Right cardiac atrium (tissue), 5 donors: ENCODE results near the gene KCTD3. TPM values are rescaled to one million over a fixed set of nuclear protein-coding genes. Genes with fewer than 3 reads are reported as not detected.
A peak's percentile ranks its signal among the peaks of the same experiment; 100 is the strongest.

Experiments
- ATAC-seq, 2 donors: fragments of 200-7000 bp; cut with Tn5 transposase; one replicate each; pipeline versions ENCODE4 v1.8.0 to v1.9.1; 2020; ENCODE audit warnings: moderate library complexity in 2 of 2, mild to moderate bottlenecking in 1 of 2
- DNase-seq, 3 donors: peaks; one replicate each; pipeline ENCODE4 v3.0.0-alpha.2; 2020
- H3K27ac ChIP-seq: one replicate; pipeline ENCODE4 v1.5.1; 2013; ENCODE audit warnings: mild to moderate bottlenecking, low read length, control low read depth, moderate library complexity
- H3K27me3 ChIP-seq: one replicate; pipeline ENCODE4 v1.6.1; 2013; ENCODE audit not compliant: control insufficient read depth, insufficient read depth
- H3K4me1 ChIP-seq: one replicate; pipeline ENCODE4 v1.6.1; 2013; ENCODE audit warnings: low read length; ENCODE audit not compliant: control insufficient read depth, insufficient read depth
- H3K4me3 ChIP-seq: one replicate; pipeline ENCODE4 v1.5.1; 2013; ENCODE audit warnings: low read length, control low read depth
- H3K9me3 ChIP-seq: one replicate; pipeline ENCODE4 v1.6.1; 2013; ENCODE audit warnings: low read length; ENCODE audit not compliant: control insufficient read depth
- WGBS: extraction: QIAGEN DNeasy Blood & Tissue Kit; methylation state at CpG from one replicate; pipeline ENCODE4 v1.1.7; 2013; 5-methylcytosine and 5-hydroxymethylcytosine counted together
- intact Hi-C, 4 donors: fragments of 100-400 bp; cut with DNase I; formaldehyde crosslinking; loops; one replicate each; pipeline versions ENCODE4 v1.11.0 to v1.14.0; 2022 to 2023
- polyA plus RNA-seq: library from polyadenylated mRNA; stranded (reverse); fragments of 200-250 nt; gene quantifications from one replicate; pipeline ENCODE4 v1.2.3, GENCODE V29; 2013
- total RNA-seq, 4 donors: library from RNA; stranded (reverse); fragmentation: NEBNext Ultra II Directional; extraction: Animal tissue kit (Norgen Biotek cat#: 25700); gene quantifications; one replicate each; pipeline ENCODE4 v1.2.1, GENCODE V29; 2021
- donor health status: healthy with polysubstance abuse.
- donor health status: DM: no; HTN: yes; CAD: no.
- donor health status: DM: no; HTN: no; CAD: no.
- donor health status: DM: no; HTN: yes; CAD: no; lungs with severe emphysema.
- donor health status: DM: yes; HTN: yes; CAD: no.

The KCTD3 gene
- total and polyA plus RNA-seq, 5 donors, result 11.7 to 19.4 (median 17.1) TPM

DNA sequence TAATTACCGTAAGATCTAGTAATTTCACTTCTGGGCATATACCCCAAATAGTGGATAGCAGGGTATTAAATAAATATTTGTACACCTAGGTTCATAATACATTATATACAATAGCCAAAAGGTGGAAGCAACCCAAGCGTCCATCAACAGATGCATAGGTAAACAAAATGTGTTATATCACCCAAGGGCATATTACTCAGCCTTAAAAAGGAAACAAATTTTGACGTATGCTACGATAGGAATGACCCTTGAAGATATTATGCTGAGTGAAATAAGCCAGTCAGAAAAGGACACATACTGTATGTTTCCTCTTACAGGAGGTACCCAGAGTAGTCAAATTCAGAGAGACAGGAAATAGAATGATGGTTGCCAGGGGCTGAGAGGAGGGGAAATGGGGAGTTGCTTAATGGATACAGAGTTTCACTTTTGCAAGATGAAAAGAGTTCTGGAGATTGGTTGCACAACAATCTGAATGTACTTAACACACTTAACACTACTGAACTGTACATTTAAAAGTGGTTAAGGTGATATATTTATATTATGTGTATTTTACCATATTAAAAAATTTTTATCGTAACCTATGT, 36.6 kb upstream of the KCTD3 start:
- Histone ChIP-seq H3K27ac (no peak overlapping the region), H3K27me3 (no peaks in the 10 kb centered on the region), H3K4me1 (no peaks in the 10 kb centered on the region), H3K4me3 (no peak overlapping the region), H3K9me3 (no peaks in the 10 kb centered on the region)
- intact Hi-C loops, result no loop called here
- DNase-seq (no peak), ATAC-seq (no peak)
- WGBS, result 78% methylated on average over 5 of the region's 5 CpGs

DNA sequence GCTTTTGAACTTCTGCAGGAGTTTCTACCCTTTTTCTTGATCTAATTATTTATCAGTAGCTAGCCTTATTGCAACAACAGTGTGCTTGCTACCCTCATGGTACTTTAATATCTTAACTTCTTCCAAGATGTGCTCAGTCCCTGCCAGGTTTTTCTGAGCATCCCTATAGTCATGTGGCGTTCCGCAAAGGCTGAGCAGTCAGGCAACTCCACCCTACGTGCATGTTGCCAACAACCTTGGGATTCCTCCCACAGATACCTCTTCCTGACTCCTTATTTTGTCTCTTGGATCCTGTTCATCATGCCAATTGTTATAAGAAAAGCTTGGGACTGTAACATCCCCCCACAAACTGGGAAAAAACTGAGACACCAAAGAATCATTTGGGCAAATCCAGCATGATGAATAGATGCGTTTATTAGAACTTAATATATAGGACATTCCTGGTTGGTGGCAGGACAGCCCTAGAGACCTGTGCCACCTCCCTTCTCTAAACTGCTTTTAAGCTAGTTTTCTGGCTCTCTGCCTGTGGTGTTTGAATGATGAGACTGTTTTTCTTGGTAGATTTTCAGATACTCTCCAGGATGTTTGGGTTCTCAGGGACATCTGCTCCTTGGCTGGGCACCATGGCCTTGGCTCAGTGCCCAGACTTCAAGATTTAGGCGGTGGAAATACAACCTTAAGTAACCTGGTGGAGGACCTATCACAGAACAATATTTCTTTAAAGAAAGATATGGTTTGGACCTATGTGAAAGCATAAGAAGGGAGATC, 27.1 kb upstream of the KCTD3 start:
- no peaks in the 10 kb centered on the region for H3K9me3 ChIP-seq
- ATAC-seq (peak; percentile 24 to 54), DNase-seq (peak in 1 of 3 donors; percentile 72)
- no peak overlapping the region for H3K27ac ChIP-seq
- 43% methylated on average over 5 of the region's 5 CpGs for WGBS
- no peaks in the 10 kb centered on the region for H3K27me3 ChIP-seq
- H3K4me3 ChIP-seq, result no peak overlapping the region
- intact Hi-C loops, result no loop called here
- H3K4me1 ChIP-seq, result no peaks in the 10 kb centered on the region

DNA sequence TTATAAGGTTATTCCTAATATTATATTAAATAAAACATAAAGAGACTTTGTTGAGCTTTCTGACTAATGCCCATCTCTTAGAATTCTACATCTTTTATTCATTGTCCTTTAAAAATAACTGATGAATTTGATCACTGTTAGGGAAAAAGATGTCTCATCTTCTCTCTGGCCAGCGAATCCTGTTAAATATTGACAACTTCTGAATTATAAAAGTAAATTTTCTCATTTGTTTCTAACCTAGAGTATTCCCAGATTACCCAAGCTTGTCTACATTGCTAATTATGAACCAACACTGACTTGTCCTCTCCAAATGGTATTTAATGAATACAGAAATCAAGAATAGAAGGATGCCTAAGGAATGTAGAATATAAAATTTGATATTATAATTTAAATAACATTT, 24.8 kb upstream of the KCTD3 start:
- 75% methylated on average over 1 of the region's 1 CpG for WGBS
- intact Hi-C loops, result no loop called here
- H3K9me3 ChIP-seq, result no peaks in the 10 kb centered on the region
- H3K27me3 ChIP-seq, result no peaks in the 10 kb centered on the region
- DNase-seq, result no peak
- H3K27ac ChIP-seq, result no peak overlapping the region
- no peak for ATAC-seq
- H3K4me1 ChIP-seq, result no peaks in the 10 kb centered on the region
- no peak overlapping the region for H3K4me3 ChIP-seq

DNA sequence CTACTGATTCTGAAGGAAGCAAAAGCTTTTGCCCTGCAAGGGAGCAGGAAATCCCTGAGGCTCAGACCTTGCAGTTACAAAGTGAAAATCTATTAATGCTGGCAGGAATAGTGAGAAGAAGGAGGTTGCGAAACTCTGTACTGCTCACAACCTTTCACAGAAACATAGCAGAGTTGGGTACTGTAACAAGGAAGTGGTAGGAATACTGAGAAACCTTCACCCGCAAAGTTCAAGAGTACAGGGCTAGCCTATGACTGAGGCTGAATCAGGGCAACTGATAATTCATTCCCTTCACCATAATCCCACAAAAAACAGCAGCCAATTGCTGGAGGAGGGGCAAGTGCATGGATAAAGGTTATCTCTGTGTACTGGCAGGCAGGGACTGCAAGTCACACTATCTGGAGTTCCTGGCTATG, 23.9 kb upstream of the KCTD3 start:
- H3K27me3 ChIP-seq, result no peaks in the 10 kb centered on the region
- intact Hi-C loops, result no loop called here
- peak in 1 of 2 donors; percentile 48 for ATAC-seq
- no peaks in the 10 kb centered on the region for H3K4me1 ChIP-seq
- WGBS, result 64% methylated on average over 2 of the region's 2 CpGs
- no peak overlapping the region for H3K27ac ChIP-seq
- no peak overlapping the region for H3K4me3 ChIP-seq
- H3K9me3 ChIP-seq, result no peaks in the 10 kb centered on the region
- no peak for DNase-seq

DNA sequence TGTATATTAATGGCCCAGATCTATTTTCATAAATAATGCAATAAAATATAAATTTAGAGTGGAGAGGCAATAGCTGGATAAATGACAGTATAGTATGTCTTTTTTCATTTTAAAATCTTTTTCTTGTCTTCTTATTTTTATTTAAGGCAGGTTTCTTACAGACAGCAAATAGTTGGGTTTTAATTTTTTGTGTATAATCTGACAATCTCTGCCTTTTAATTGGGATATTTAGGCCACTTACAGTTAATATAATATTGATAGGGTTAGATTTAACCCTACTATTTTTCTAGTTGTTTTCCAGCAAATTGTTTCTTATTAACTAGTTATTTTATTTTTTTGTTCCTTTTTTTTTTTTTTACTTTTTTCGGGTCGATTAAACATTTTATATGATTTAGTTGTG, 23.3 kb upstream of the KCTD3 start:
- DNase-seq (no peak), ATAC-seq (no peak)
- no peaks in the 10 kb centered on the region for H3K4me1 ChIP-seq
- 98% methylated on average over 2 of the region's 2 CpGs for WGBS
- intact Hi-C loops, result no loop called here
- H3K27ac ChIP-seq, result no peak overlapping the region
- H3K9me3 ChIP-seq, result no peaks in the 10 kb centered on the region
- H3K27me3 ChIP-seq, result no peaks in the 10 kb centered on the region
- no peak overlapping the region for H3K4me3 ChIP-seq

DNA sequence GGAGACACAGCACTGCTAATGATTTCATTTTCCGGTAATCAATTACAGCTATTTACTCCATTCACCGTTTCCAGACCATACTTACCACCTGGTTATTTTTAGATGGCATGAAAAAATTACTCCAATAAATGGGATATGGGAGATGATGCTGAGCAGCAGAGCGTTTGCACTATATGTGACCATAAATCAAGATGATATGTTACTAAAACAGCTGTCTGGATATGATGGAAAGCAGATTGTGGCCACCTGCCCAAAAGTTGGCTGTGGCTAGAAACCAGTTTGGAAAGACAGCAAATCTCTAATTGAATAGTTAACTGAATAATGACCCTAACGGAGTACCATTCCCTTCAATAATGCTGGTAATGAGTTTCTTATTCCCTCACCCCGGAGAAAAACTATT, 22.5 kb upstream of the KCTD3 start:
- H3K9me3 ChIP-seq, result no peaks in the 10 kb centered on the region
- DNase-seq (no peak), ATAC-seq (no peak)
- no peaks in the 10 kb centered on the region for H3K27me3 ChIP-seq
- WGBS, result 90% methylated on average over 5 of the region's 5 CpGs
- no peaks in the 10 kb centered on the region for H3K4me1 ChIP-seq
- no peak overlapping the region for H3K4me3 ChIP-seq
- H3K27ac ChIP-seq, result no peak overlapping the region
- intact Hi-C loops, result no loop called here

DNA sequence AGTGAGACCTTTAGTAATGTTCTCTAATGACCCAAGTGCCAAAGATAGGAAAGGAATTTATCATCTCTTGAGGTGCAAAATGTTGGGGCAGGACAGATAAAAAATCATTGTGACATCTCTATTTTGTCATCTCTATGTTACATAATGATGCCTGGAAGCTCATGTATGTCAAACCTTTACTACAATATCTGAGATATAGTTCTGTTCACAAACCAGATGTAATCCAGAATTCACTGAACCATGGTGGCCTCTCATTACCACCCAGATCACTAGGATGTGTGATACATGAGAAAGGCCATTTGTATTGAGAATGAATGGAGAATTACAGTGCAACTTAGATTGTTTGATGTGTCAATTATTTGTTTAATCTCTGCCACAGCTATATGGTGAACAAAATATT, 22.0 kb upstream of the KCTD3 start:
- H3K27ac ChIP-seq, result no peak overlapping the region
- no peaks in the 10 kb centered on the region for H3K27me3 ChIP-seq
- no peak for ATAC-seq
- no peaks in the 10 kb centered on the region for H3K4me1 ChIP-seq
- intact Hi-C loops, result no loop called here
- H3K9me3 ChIP-seq, result no peaks in the 10 kb centered on the region
- no peak for DNase-seq
- H3K4me3 ChIP-seq, result no peak overlapping the region

DNA sequence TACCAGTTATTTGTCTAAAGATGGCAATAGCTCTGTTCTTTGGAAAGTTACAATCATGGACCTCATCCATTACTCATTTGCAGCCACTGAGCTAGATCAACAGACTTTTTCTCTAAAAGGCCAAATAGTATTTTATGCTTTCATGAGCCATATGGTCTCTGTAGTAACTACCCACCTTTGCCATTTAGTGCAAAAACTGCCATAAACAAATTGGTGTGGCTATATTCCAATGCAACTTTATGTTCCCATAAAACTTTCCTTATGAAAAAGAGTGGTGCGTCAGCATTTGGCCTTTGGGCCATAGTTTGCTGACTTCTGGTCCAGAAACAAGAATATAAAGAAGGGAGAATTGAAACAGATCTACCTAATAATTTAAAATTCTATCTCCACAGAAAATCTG, 20.1 kb upstream of the KCTD3 start:
- no peak overlapping the region for H3K27ac ChIP-seq
- no peaks in the 10 kb centered on the region for H3K27me3 ChIP-seq
- no peak for ATAC-seq
- H3K4me1 ChIP-seq, result no peaks in the 10 kb centered on the region
- DNase-seq, result no peak
- no peaks in the 10 kb centered on the region for H3K9me3 ChIP-seq
- 94% methylated on average over 1 of the region's 1 CpG for WGBS
- H3K4me3 ChIP-seq, result no peak overlapping the region
- intact Hi-C loops, result no loop called here

DNA sequence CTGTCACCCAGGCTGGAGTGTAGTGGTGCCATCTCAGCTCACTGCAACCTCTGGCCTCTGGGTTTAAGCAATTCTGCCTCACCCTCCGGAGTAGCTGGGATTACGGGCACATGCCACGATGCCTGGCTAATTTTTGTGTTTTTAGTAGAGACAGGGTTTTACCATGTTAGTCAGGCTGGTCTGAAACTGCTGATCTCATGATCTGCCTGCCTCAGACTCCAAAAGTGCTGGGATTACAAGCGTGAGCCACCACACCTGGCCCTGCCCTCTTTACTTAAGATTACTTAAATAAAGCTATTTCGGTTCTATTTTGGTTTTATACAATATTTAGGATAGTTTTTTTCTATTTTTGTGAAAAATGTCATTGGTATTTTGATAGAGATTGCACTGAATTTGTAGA, 15.3 kb upstream of the KCTD3 start:
- 88% methylated on average over 5 of the region's 5 CpGs for WGBS
- Histone ChIP-seq H3K9me3 (no peaks in the 10 kb centered on the region), H3K4me3 (no peak overlapping the region), H3K27me3 (no peaks in the 10 kb centered on the region), H3K27ac (no peak overlapping the region), H3K4me1 (no peaks in the 10 kb centered on the region)
- intact Hi-C loops, result no loop called here
- DNase-seq, result no peak
- no peak for ATAC-seq

DNA sequence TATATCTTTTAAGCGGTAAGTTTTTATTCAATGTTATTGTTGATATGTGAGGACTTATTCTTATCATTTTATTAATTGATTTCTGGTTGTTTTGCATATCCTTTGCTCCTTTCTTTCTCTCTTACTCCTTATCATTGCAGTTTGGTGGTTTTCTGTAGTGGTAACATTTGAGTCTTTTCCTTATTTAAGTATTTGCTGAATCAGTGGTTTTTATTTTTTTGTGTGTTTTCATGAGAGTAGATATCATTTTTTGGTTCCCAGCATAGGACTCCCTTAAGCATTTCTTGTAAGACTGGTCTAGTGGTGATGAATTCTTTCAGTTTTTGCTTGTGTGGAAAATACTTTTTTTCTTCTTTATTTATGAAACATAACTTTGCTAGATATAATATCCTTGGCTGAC, 12.2 kb upstream of the KCTD3 start:
- Histone ChIP-seq H3K4me3 (no peak overlapping the region), H3K9me3 (no peaks in the 10 kb centered on the region), H3K4me1 (no peaks in the 10 kb centered on the region), H3K27ac (no peak overlapping the region), H3K27me3 (no peaks in the 10 kb centered on the region)
- 85% methylated on average over 1 of the region's 1 CpG for WGBS
- ATAC-seq (no peak), DNase-seq (no peak)
- intact Hi-C loops, result no loop called here

DNA sequence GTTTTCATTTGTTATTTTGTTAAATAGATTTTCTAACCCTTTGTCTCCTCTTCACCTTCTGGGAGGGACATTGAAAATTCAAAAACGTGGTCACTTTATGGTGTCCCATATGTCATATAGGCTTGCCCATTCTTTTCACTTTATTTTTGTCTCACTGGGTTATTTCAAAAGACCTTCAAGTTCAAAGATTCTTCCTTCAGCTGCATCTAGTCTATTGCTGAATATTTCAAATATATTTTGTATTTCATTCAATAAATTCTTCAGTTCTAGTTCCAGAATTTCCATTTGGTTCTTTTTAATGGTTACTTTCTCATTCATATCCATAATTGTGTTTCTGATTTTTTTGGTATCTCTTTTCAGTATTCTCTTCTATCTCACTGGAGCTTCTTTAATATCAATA, 11.6 kb upstream of the KCTD3 start:
- no peak for ATAC-seq
- 39% methylated on average over 1 of the region's 1 CpG for WGBS
- intact Hi-C loops, result no loop called here
- Histone ChIP-seq H3K4me3 (no peak overlapping the region), H3K9me3 (no peaks in the 10 kb centered on the region), H3K27ac (no peak overlapping the region), H3K4me1 (no peaks in the 10 kb centered on the region), H3K27me3 (no peaks in the 10 kb centered on the region)
- no peak for DNase-seq

DNA sequence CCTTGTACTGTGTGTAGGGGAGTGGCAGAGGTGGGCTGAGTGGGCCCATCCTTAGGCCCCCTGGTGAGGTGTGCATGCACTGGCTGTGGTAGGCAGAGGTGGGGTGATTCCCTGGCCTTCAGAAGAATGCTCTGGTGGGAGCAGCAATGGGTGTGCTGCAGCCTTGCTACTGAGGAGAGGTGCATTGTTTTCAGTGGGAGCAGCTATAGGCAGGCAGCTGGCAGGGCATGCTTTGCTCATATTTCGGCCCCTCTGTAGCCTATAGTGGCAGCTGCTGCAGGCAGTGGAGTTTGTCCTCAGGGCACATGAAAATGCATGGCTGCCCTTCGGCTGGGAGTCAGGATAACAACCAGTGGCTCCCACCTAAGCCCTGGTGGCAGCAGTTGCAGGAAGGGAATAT, 10.1 kb upstream of the KCTD3 start:
- Histone ChIP-seq H3K4me3 (no peak overlapping the region), H3K4me1 (no peaks in the 10 kb centered on the region), H3K9me3 (no peaks in the 10 kb centered on the region), H3K27me3 (no peaks in the 10 kb centered on the region), H3K27ac (no peak overlapping the region)
- WGBS, result 88% methylated on average over 2 of the region's 2 CpGs
- DNase-seq, result no peak
- ATAC-seq, result no peak
- intact Hi-C loops, result no loop called here
